Measurements from ENCODE around the gene SPATC1L.

DNA sequence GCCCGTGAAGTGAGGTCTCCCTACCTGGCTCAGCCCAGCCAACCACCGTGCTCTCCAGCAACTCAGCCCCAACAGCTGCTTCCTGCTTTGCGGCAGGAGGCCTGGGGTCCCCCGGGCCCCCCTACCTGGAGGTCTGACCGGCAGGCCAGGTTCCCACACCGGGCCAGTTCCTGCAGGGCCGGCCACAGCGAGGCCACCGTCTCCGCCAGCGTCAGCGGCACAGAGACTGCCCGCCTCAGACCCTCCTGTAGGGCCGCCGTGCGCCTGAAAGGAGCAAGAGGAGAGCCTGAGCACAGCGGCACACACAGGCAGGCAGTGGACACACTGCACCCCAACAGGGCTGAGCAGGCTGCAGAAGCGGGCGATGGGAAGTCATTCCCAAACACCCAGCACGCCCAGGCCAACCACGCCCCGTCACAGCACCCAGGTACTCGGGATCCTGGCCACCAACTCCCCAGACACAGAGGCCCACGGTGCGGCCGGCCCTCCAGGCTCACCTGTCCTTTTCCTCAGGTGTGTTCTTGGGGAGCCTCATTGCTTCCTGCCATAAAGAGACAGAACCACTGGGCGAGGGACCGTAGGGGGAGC is 45.8 kb downstream of the SPATC1L start:
- no peak for TF ChIP-seq GATA2 (IDR thresholded peaks at IDR 0.05; ENCODE audit: low read depth, low read length)
- no peak for TF ChIP-seq GATA3 (IDR thresholded peaks at IDR 0.05; ENCODE audit: low read depth, low read length)
